Uterus (tissue), 4 donors: Measurements from ENCODE around the gene ADM5. TPM values are rescaled to one million over a fixed set of nuclear protein-coding genes. Genes with fewer than 3 reads are reported as not detected.

Experiments used
- microRNA-seq: library from miRNA; unstranded; fragments of <30 nt; microRNA quantifications from one replicate; pipeline ENCODE4, GENCODE V29; 2016; ENCODE audit warnings: borderline microRNAs expressed, borderline replicate concordance
- small RNA-seq: library from RNA; depleted of rRNA; stranded (forward); fragments of <200 nt; gene quantifications from one replicate; pipeline ENCODE3, GENCODE V24; 2016
- total RNA-seq, 4 donors: library from RNA; depleted of rRNA in 3 of 4; stranded (reverse); fragments of >200 nt in 3 of 4; gene quantifications; one replicate each; pipeline versions ENCODE4 v1.1.0 to v1.2.4, GENCODE V29; 2014 to 2023
- donor health status: DM: yes; HTN: yes; CAD: no.

The ADM5 gene
- total RNA-seq, 4 donors from 2014 or later: 1.3 to 6.0 (median 1.5) TPM; not detected in 1

Small RNA genes within 50 kb of the gene (microRNA-seq; reads per million reads assigned to microRNA genes)
- not detected for gene MIR5088

Small RNA genes within 50 kb of the gene (small RNA-seq; reads per million reads assigned to genes)
- not detected for gene MIR5088

Other genes with a start within 250 kb of the ADM5 start
- gene SLC17A7, start 248.1 kb upstream of the ADM5 start, total RNA-seq: 1 to 10 TPM in 3 of 4 donors, not detected in 1; 1.3 to 5.6 (median 1.9) TPM
- gene PIH1D1, start 237.8 kb upstream of the ADM5 start, total RNA-seq: 10 to 100 TPM; 31.2 to 70.2 (median 46.5) TPM
- 10 to 100 TPM; 13.5 to 40.8 (median 34.5) TPM for gene ALDH16A1, start 236.4 kb upstream of the ADM5 start, total RNA-seq
- gene FLT3LG, start 215.4 kb upstream of the ADM5 start, total RNA-seq: 10 to 100 TPM in 1 of 4 donors, 1 to 10 TPM in 2, not detected in 1; 3.7 to 19.4 (median 4.1) TPM
- 1,000 to 10,000 TPM; 1,462 to 5,863 (median 3,544) TPM for gene RPL13A, start 202.0 kb upstream of the ADM5 start, total RNA-seq
- over 10,000 TPM in 1 of 4 donors, 1,000 to 10,000 TPM in 3; 2,160 to 10,624 (median 5,235) TPM for gene RPS11, start 193.2 kb upstream of the ADM5 start, total RNA-seq
- 100 to 1,000 TPM; 151 to 226 (median 201) TPM for gene FCGRT, start 176.9 kb upstream of the ADM5 start, total RNA-seq
- gene RCN3, start 161.6 kb upstream of the ADM5 start, total RNA-seq: 10 to 100 TPM; 14.3 to 71.1 (median 41.4) TPM
- 100 to 1,000 TPM in 1 of 4 donors, 10 to 100 TPM in 3; 29.0 to 347 (median 65.4) TPM for gene NOSIP, start 109.0 kb upstream of the ADM5 start, total RNA-seq
- 1 to 10 TPM in 1 of 4 donors, under 1 TPM in 1, not detected in 2; 0.95 to 1.4 TPM for gene PRRG2, start 108.3 kb upstream of the ADM5 start, total RNA-seq
- gene PRR12, start 98.4 kb upstream of the ADM5 start, total RNA-seq: 10 to 100 TPM in 2 of 4 donors, 1 to 10 TPM in 2; 2.6 to 63.1 (median 8.6) TPM
- 100 to 1,000 TPM in 1 of 4 donors, 10 to 100 TPM in 3; 17.1 to 106 (median 47.7) TPM for gene RRAS, start 49.5 kb upstream of the ADM5 start, total RNA-seq
- 10 to 100 TPM in 3 of 4 donors, 1 to 10 TPM in 1; 8.8 to 76.9 (median 11.4) TPM for gene SCAF1, start 47.4 kb upstream of the ADM5 start, total RNA-seq
- 100 to 1,000 TPM in 1 of 4 donors, 10 to 100 TPM in 2, 1 to 10 TPM in 1; 8.2 to 106 (median 63.9) TPM for gene IRF3, start 23.7 kb upstream of the ADM5 start, total RNA-seq
- 10 to 100 TPM in 1 of 4 donors, 1 to 10 TPM in 3; 3.1 to 23.8 (median 3.5) TPM for gene BCL2L12, start 23.7 kb upstream of the ADM5 start, total RNA-seq
- 100 to 1,000 TPM in 3 of 4 donors, 10 to 100 TPM in 1; 78.5 to 274 (median 217) TPM for gene PRMT1, start 12.3 kb upstream of the ADM5 start, total RNA-seq
- gene CPT1C, start 1.5 kb downstream of the ADM5 start, total RNA-seq: 10 to 100 TPM in 2 of 4 donors, 1 to 10 TPM in 2; 1.5 to 26.6 (median 12.2) TPM
- gene TSKS, start 73.7 kb downstream of the ADM5 start, total RNA-seq: 1 to 10 TPM in 1 of 4 donors, under 1 TPM in 1, not detected in 2; 0.28 to 1.9 TPM
- 100 to 1,000 TPM in 1 of 4 donors, 10 to 100 TPM in 3; 47.1 to 114 (median 54.7) TPM for gene AP2A1, start 77.4 kb downstream of the ADM5 start, total RNA-seq
- 10 to 100 TPM; 10.5 to 28.8 (median 23.3) TPM for gene FUZ, start 123.7 kb downstream of the ADM5 start, total RNA-seq
- 10 to 100 TPM; 21.1 to 48.1 (median 26.8) TPM for gene MED25, start 128.7 kb downstream of the ADM5 start, total RNA-seq
- 100 to 1,000 TPM in 1 of 4 donors, 10 to 100 TPM in 3; 46.2 to 156 (median 82.0) TPM for gene PTOV1, start 161.6 kb downstream of the ADM5 start, total RNA-seq
- 100 to 1,000 TPM in 1 of 4 donors, 10 to 100 TPM in 3; 47.7 to 104 (median 77.7) TPM for gene PNKP, start 178.0 kb downstream of the ADM5 start, total RNA-seq
- 10 to 100 TPM in 1 of 4 donors, 1 to 10 TPM in 3; 2.6 to 26.7 (median 5.9) TPM for gene AKT1S1, start 187.8 kb downstream of the ADM5 start, total RNA-seq
- gene TBC1D17, start 188.1 kb downstream of the ADM5 start, total RNA-seq: 10 to 100 TPM in 3 of 4 donors, 1 to 10 TPM in 1; 9.1 to 44.1 (median 12.5) TPM
- gene IL4I1, start 207.3 kb downstream of the ADM5 start, total RNA-seq: 1 to 10 TPM in 1 of 4 donors, under 1 TPM in 1, not detected in 2; 0.82 to 1.2 TPM
- gene ATF5, start 239.6 kb downstream of the ADM5 start, total RNA-seq: 10 to 100 TPM in 1 of 4 donors, 1 to 10 TPM in 2, not detected in 1; 2.1 to 10.0 (median 3.6) TPM
- gene NUP62, start 239.9 kb downstream of the ADM5 start, total RNA-seq: 10 to 100 TPM; 12.1 to 40.4 (median 24.6) TPM